NCI-H510A (cell line): ENCODE data around the gene EBLN1.
"Not testable (repeated sequence)": the region's sequence is repeated elsewhere in the genome, so short reads cannot be mapped to it uniquely, and the experiment has no call there.

Experiments
- DNase-seq: peaks from one replicate; lab custom pipeline; 2025; lab: John Stamatoyannopoulos, UW

Gene EBLN1

GRCh38 chr10:22228167-22228938 lies 10.5 kb upstream of the EBLN1 start:
- no peak for DNase-seq

- no peak for DNase-seq
Measured at GRCh38 chr10:22226599-22226998, 8.8 kb upstream of the EBLN1 start.

GRCh38 chr10:22222236-22223190 lies 4.7 kb upstream of the EBLN1 start:
- DNase-seq, result no peak

GRCh38 chr10:22219308-22219707 lies 1.5 kb upstream of the EBLN1 start:
- DNase-seq, result no peak

GRCh38 chr10:22218448-22218847 lies 633 bp upstream of the EBLN1 start:
- DNase-seq, result no peak

- not testable (repeated sequence) for DNase-seq
Measured at GRCh38 chr10:22217084-22217483, 731 bp downstream of the EBLN1 start.

GRCh38 chr10:22210267-22210666 lies 7.5 kb downstream of the EBLN1 start:
- DNase-seq, result no peak

- no peak for DNase-seq
Measured at GRCh38 chr10:22193945-22194344, 23.9 kb downstream of the EBLN1 start.

GRCh38 chr10:22185586-22185985 lies 32.2 kb downstream of the EBLN1 start:
- DNase-seq, result no peak

GRCh38 chr10:22183771-22184461 lies 33.9 kb downstream of the EBLN1 start:
- DNase-seq, result no peak

GRCh38 chr10:22180724-22181123 lies 37.1 kb downstream of the EBLN1 start:
- no peak for DNase-seq

- no peak for DNase-seq
Measured at GRCh38 chr10:22174442-22174841, 43.4 kb downstream of the EBLN1 start.

GRCh38 chr10:22171131-22171530 lies 46.7 kb downstream of the EBLN1 start:
- no peak for DNase-seq

- DNase-seq, result no peak
Measured at GRCh38 chr10:22170582-22170981, 47.2 kb downstream of the EBLN1 start.

GRCh38 chr10:22159979-22160378 lies 57.8 kb downstream of the EBLN1 start:
- no peak for DNase-seq

- DNase-seq, result no peak
Measured at GRCh38 chr10:22159180-22159579, 58.6 kb downstream of the EBLN1 start.
